CD4-positive, alpha-beta T cell treated with Interleukin-17A for 1 hour (primary cell): ENCODE data around the gene CACNG4.

ENCODE experiments used
- DNase-seq: peaks from one replicate; pipeline ENCODE4 v3.0.0-alpha.2; 2020

CACNG4 gene

GRCh38 chr17:66963909-66964771 lies at the start of gene CACNG4:
CACNG4 (plus strand) TSS chr17:66964707; CDS start chr17:66964912, 205 bp downstream.
- no peak for DNase-seq

- DNase-seq, result no peak
These were observed 49.3 kb upstream of the CACNG4 start for GRCh38 chr17:66915204-66915611.

GRCh38 chr17:66915792-66916191 lies 48.7 kb upstream of the CACNG4 start:
- DNase-seq, result no peak

DNA sequence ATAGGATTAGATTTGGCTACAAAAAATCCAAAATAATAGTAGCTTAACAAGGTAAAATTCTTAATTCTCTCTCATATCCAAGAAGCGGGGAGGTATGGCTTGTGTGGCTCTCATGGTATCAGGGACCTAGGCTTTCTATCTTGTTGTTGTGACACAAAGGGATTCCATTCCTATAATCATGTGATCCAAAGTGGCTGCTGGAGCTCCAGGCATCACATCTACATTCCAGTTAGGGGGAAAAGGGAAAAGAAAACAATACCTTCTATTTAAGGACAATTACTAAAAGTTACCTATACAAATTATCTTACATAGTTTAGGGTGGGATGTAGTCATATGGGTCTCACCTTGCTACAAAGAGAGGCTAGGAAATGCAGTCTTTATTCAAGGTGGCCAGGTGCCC lies 47.6 kb upstream of the CACNG4 start:
- DNase-seq, result no peak

DNA sequence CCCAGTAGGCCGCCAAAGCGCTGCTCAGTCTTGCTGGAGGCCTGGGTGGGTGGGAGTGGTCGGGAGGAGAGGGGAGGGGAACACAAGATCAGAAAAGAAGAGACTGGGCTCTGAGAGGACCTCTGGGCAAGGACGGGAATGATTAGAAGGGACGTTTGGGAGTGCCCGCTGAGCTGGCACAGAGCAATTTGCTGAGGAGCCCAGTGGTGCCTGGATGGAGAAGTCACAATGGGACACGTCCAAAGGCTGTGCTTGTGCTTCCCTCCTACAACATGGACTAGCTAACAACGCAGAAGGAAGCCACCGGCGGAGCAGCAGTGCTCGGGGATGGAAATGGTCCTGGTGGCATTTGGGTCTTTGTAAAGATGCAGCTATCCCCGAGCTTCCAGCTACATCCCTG lies 45.6 kb upstream of the CACNG4 start:
- no peak for DNase-seq

GRCh38 chr17:66920435-66920834 lies 44.1 kb upstream of the CACNG4 start:
- DNase-seq, result no peak

GRCh38 chr17:66920950-66921349 lies 43.6 kb upstream of the CACNG4 start:
- DNase-seq, result no peak

- no peak for DNase-seq
These were observed 40.6 kb upstream of the CACNG4 start for GRCh38 chr17:66923886-66924285.

DNA sequence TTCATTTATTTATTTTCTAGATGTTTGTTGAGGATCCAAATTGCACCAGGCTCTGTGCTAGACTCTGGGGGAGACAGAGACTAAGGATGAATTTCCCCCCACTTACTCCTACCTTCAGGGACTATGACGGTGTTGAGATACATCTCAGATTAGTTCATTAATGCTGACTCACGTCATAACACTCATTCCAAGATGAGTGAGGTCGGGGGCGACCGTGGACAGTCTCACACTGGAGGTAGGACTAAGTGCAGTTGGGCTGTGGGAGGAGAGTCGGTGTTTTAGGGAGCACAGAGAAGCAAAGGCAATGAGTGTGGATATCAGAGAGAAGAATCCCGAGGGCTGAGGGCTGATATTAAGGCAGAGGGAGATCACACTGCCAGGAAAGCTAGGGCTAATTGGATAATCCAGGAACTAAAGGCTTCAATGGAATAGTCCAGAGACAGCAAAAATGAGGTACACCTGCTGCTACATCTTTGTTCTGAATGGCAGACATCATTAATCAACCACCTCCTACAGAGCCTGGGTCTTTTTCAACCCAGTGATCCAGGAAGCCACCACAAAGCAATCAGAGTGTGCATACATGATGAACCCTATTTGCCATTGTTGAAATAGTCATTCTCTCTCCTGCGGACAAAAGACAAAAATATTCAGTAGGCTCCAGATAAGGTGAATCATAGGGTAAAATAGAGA lies 38.6 kb upstream of the CACNG4 start:
- no peak for DNase-seq

DNA sequence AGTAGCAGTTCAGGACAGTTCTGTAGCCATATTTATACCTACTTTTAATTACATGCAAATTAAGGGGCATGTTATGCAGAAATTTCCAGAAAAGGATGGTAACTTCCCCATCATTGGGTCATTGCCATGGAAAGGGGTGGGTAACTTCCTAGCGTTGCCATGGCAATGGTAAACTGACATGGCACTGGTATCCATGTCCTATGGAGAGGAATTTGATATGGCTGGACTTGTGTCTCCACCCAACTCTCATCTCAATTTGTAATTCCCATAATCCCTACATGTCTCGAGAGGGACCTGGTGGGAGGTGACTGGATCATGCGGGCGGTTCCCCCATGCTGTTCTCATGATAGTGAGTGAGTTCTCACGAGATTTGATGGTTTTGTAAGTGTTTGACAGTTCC lies 35.6 kb upstream of the CACNG4 start:
- DNase-seq, result no peak

DNA sequence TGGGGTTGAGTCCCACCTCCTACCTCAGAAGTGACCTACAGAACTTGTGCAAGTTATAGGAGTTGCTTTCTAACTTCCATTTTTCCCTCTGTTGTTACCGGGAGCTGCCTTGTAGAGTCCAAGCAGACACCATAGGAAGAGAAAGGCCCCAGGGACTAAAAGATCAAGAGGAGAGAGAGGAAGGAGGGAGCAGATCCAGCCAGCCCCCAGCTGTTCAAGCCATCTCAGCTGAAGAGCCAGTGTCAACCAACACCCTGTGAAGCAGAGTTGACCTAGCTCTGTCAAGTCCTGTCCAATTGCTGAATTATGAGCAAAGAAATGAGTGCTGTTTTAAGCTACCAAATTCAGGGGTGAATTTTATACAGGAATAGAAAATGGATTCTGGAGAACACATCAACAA lies 34.9 kb upstream of the CACNG4 start:
- DNase-seq, result no peak

DNA sequence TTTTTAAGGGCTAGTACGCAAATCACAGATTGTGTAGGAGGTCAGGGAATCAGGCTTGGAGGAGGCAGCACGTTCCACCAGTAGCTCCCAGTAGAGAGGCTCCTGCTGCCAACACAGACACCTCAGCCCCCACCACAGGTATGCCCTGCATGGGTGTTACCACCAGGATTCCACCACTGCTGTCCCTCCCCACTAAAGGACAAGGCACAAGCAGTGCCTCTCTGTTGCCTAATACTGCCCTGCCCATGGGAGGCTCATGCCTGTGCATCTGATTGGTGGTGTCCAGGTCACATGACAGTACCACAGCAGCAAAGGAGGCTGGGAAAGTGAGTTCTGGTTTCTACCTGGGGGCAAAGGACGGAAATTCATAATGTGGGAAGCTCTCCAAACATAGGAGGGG lies 33.6 kb upstream of the CACNG4 start:
- no peak for DNase-seq

- DNase-seq, result no peak
These were observed 32.2 kb upstream of the CACNG4 start for GRCh38 chr17:66932311-66932710.

DNA sequence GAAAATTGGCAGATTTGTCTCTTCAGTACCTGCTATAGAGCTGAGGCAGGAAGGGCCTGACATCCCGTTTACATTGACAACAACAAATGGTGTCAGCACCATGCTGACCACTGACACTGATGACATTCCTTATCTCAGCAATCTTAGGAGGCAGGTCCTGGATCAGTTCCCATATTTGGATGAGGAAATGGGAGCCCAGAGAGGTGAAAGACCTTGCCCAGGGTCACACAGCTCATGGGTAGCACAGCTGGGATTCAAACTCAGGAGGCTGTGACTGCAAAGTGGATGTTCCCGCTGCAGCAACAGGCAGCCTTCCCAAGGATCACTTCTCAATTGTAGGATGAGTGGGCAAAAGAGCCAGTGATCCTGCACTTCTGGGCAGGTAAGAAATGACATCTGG lies 30.5 kb upstream of the CACNG4 start:
- no peak for DNase-seq

GRCh38 chr17:66935717-66936116 lies 28.8 kb upstream of the CACNG4 start:
- DNase-seq, result no peak

GRCh38 chr17:66938656-66939055 lies 25.9 kb upstream of the CACNG4 start:
- DNase-seq, result no peak

DNA sequence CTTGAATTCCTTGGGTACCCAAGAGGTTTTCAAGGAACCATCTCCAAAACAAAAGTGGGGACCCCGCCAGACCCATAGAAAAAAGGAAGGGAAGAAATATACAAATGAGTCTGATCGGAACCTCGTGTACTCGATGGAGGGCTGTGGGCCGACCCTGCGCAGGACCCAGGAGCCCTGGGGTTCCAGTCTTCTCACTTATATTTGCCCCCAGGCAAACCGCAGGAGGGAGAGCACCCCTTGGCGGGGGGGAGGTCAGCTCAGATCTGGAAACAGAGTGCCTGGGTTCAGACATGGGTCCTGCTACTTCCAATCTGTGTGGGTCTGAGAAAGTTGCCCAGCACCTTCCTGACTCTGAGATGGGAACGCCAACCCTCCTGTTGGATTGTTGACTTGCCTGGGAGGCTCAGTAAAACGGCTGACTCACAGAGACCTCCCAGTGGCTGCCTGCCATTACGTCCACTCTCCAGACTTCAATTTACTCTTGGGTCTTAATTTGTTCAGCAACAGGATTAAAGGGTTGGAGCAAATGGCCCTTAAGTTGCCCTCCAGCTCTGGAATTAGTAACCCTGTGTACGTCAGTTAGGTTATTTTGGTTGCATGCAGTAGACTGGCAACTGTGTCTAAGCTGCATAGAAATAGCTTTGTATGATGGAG lies 24.9 kb upstream of the CACNG4 start:
- DNase-seq, result no peak

DNA sequence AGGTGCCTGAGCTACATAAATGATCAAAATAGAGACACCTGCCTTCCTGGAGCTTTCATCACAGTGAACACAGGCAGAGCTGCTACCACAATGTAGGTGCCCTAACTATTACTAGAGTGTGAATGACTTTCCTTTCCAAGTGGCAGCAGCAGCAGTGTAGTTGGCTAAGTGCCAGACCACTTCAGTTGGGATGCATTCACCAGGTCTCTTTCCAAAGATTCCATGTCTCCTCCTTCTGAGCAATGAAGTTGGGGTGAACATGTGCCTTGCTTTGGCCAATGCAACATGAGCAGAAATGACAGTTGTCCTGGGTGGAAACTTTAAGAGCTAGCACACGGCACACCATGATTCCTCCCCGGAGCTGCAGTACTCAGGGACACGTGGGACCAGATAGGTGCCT lies 23.3 kb upstream of the CACNG4 start:
- DNase-seq, result no peak

DNA sequence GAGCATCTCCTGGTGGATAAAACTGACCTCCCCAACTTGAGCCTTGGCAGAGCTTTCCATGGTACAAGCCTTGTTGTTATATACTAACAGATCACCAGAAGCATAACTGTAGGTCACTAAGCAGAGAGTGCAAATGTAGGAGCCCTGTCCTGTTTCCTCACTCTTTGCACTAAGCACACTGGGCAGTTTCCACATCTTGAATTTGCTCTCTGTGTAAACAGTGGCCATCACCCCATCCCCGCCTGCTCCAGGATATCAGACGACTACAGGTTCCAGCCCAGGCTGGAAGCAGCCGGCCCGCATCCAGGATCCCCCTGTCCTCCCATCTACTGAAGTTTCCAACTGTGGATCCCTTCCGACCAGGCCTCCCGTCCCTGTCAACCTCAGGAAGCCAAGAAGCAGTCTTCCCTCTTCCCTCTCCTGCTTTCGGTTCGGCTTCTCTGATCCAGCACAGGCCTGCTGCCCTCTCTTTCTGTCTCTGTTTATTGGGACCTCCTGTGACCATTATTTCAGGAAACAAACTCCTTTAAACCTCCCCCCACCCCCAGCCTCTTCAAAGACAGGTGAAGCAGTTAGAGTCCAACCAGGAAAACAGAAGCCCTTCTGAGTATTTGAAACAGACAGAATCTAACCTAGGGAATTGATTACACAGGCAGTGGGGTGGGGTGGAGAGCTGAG lies 22.6 kb upstream of the CACNG4 start:
- DNase-seq, result no peak

DNA sequence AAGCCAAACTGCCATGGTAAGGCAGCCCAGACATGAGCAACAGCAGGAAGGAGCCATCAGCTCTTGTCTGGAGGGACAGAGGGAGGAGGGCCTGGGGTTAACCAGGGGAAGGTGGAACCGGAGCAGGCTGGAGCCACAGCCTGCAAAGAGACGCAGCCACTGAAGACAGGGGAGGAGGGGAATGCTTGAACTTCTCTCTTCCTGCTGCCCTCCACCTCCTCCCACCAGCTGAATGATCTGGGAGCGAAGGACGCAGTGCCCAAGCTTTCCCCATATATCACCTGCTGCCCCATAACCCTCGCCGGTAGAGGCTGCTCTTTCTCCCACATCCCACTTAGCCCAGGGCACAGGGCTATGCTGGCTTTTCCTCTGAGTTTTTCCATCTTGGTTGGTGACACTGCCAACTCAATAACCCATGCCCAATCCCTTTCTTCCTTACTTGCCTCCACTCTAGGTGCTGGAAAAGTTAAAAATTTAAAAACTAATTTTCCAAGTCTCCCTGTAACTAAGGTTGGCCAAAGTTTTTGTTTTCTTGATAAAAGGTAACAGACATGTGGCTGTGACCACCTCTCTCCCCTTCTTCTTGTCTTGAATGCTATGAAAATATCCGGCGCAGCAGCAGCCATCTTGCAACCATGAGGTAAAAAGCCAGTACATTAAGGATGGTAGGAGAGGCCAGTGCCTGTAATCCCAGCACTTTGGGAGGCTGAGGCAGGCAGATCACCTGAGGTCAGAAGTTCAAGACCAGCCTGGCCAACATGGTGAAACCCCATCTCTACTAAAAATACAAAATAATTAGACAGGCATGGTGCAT lies 21.8 kb upstream of the CACNG4 start:
- no peak for DNase-seq

DNA sequence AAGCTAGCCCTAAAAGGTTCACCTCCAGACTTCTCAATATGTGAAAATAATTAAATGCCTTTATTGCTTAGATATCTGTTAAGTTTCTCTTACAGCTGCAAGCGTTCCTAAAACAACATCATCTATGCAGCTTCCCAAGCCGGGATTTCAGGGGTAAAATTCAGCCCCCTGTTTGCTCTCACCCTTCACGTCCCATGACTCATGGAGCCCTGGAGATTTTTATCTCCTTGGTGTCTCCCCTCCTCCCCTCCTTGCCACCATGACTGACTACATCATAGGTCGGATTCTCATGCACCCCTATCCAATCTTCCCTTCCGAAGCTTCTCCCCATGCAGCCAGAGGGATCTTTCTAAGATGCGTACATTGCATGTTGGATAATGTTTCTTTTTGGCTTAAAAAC lies 21.0 kb upstream of the CACNG4 start:
- DNase-seq, result no peak

- no peak for DNase-seq
These were observed 20.0 kb upstream of the CACNG4 start for GRCh38 chr17:66944351-66945146.
